GM21381 (cell line): Measurements from ENCODE around the gene HOXA7.

Source experiments
- ATAC-seq: cut with Tn5 transposase; IDR thresholded peaks from one replicate; pipeline ENCODE4 v1.9.1; 2021; ENCODE audit warnings: mild to moderate bottlenecking, moderate library complexity; ENCODE audit not compliant: unreplicated experiment

HOXA7 gene

GRCh38 chr7:27156508-27156898, at the start of gene HOXA7:
HOXA7 (minus strand) TSS chr7:27156675; CDS start chr7:27156545, 130 bp downstream.
- no peak for ATAC-seq

DNA sequence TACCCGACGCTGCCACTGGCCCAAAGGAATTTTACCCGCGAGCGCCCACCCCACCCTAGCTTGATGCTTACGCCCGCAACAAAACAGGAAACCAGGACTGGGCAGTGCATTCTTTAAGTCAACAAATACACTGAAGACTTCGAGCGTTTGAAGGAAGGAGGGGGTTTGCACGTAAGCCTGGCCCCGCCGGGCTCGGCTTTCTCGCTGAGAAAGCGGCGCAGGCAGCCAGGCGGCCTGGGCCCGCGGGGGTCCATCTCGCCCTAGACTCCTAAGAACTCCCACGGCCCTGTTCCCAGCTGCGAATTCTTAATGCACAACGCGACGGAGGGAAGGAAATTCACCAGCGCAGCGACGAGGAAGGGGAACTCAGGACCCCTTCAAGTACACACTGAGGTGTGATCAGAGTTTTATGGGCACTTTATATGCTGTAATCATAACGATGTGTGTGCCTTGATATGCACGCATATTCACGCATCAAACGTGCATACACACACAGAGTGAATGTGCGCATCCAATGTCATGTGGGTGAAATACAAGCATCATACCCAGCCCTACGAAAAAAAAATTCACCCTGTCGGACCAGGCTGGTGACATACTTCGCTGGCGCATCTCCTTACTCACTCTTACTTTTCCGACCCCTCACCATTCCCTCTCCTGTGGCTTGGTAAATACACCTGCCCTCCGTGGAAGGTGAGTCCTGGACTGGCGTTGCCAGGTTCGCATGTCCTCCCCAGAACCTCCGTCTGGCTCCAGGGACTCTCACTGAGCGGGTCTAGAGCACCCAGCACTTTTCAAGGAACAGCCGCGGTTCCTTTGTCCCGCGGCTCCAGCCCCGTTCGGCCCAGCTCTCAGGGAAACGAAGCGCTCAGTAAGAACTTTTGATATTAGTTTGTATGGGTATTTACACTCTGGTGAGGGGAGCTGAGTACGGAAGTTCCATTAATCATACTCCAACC, 49.1 kb upstream of the HOXA7 start:
- ATAC-seq, result no peak

- ATAC-seq, result no peak
These were observed 48.4 kb upstream of the HOXA7 start for GRCh38 chr7:27204851-27205322.

DNA sequence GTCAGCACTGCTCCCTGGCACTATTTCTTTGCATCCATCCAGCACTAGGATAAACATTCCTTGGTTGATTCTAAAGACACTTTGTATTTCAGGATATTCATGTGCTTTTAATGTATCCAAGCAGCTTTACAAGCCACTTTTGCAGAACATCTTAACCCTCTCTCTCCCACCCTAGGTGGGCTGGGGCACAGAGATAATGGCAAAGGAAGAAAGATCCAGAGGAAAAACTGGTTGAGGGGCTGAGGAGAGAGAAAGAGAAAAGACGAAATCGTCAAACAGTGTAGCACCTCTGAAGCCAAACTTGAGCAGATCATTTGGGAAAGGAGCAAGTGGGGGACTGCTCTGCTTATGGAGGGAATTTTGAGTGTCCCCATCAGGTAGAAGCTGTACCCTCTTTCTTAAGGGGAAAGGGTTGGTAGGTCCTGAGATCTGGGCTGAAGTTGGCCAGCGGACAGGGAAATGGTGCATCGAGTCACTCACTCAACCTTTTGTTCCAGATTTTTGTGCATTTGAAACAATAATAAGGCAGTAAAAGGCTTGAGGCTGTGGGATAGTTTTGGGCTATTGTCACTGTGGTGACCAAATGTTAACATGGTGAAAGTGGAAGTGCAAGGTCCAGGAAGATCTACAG, 47.6 kb upstream of the HOXA7 start:
- ATAC-seq, result no peak

- no peak for ATAC-seq
These were observed 47.0 kb upstream of the HOXA7 start for GRCh38 chr7:27203365-27203953.

DNA sequence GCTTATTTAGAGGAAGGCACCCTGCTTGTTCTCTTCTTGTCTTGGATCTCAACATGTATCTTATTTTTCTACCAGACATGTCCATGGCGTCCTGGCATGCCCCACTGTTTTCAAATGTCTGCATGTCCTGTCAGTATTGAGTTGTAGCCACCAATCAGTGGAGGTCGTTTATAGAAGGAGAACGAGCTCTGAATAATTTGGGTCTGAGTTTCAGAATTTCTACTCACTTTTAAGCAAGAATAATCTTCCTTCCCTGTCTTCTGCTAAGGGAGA, 46.3 kb upstream of the HOXA7 start:
- no peak for ATAC-seq

DNA sequence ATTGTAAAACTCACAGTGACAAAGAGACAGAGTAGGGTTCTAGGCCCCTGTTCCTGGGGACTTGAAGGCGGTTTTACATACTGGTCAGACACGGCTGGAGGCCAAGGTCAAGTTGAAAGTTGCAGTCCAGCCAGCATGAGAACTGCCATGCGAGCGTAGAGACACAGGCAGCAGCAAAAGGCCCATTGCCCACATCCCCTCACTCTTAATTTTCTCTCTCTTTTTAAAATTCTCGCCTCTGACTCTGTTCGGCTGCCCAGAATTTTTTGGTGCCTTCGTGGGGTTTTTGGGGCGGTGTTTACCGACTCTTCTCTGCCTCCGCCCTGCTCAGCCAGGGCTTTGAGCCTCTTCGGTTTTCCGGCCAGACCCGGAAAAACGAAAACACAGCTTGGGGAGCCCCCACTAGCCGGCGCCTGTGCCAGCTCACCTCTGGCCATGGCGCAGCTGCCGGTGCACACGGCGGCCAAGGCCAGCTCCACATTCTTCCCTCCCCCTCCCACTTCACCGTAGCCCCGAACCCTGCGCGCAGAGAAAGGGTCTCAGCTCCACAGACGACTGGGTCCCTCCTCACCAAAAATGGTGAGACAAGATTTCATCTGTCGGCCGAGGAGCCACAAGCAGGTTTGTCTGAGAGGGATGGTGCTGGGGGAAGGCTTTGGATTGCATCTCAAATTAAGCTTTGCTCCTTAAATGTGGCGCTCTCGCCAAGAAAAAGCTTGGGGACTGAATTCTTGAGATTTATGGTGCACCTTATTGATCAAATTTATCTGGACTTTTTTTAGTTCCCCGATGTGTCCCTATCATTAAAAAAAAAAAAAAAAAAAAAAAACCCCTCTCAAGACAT, 45.8 kb upstream of the HOXA7 start:
- no peak for ATAC-seq

- ATAC-seq, result no peak
These were observed 45.1 kb upstream of the HOXA7 start for GRCh38 chr7:27201580-27202017.

DNA sequence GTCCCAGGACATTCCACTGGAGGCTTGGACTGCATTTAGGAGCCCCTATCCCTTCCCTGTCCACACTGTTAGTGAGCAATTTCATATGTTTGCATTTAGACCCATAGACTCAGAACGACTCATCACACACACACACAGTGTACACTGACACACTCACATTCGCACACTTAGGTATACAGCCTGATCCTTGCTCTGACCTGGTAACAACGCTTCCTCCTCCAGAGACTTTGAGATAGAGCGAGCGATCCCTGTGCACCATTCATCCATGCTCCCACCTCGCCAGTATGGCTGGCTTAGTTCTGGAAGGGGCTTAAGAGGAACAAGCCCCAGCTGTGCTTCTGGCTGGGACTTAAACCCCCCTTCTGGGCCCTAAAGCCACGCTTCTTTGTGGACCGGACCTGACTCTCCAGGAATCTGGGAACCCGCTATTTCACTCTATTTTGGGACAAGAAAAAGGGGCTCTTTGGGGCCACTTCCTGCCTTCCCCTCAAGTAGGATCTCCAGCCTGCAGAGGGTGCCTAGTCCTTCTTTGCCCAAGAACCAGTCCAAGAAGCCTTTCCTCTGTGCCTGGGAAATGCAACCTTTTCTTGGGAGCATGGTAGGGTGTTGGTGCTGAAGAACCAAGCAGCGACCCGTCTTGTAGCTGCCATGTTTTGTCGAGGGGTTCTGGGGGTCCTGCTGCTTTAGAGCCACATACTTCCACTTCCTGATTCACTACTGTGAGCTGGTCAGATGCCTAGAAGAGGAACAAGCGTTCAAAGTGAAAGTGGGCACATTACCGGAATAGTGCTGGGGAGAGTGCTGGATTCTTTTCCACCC, 44.5 kb upstream of the HOXA7 start:
- ATAC-seq, result no peak

DNA sequence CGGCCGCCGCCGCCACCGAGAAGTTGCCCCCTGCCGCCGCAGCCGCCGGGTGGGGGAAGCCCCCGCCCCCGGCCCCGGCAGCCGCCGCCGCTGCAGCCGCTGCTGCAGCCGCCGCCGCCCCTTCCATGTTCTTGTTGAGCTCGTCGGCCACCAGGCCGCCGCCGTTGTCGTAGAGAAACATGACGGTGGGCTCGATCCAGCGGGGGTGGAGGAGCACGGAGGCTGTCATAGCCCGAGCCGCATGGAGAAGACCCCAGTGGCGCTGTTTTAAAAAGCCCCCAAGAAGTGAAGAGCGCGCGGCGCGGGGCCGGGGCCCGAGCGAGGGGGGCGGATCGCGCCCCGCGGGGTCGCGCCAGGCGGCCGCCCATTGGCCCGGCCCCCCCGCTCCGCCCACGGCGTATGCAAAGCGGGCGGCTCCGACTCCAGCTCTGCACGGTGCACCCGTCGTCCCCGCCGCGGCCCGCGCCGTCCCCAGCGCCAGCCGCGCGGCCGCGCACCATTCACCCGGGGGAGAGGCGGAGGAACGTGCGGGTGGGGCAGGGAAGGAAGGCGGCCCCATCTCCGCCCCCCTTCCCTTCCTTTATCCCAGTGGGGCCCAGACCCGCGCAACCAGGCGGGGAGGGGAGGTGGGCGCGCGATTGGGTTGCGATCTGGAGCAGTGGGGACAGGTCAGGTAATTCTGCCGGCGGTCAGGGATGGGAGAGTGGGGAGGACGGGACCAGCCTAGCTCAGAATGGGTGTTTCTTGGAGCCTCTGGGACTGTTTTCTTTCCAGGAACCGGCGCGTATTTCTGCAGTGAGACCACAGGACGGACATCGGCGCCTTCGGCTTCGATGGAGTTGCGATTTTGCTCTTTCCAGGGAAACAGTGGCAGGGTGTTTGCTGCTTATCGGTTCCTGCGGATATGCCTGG, 43.6 kb upstream of the HOXA7 start, which contains the start of gene HOXA13:
Gene HOXA13 (minus strand): TSS at position 243 of the 912 bp plus-strand sequence. CDS start 14 bp downstream, at position 229.
- ATAC-seq, result peak; percentile 82

DNA sequence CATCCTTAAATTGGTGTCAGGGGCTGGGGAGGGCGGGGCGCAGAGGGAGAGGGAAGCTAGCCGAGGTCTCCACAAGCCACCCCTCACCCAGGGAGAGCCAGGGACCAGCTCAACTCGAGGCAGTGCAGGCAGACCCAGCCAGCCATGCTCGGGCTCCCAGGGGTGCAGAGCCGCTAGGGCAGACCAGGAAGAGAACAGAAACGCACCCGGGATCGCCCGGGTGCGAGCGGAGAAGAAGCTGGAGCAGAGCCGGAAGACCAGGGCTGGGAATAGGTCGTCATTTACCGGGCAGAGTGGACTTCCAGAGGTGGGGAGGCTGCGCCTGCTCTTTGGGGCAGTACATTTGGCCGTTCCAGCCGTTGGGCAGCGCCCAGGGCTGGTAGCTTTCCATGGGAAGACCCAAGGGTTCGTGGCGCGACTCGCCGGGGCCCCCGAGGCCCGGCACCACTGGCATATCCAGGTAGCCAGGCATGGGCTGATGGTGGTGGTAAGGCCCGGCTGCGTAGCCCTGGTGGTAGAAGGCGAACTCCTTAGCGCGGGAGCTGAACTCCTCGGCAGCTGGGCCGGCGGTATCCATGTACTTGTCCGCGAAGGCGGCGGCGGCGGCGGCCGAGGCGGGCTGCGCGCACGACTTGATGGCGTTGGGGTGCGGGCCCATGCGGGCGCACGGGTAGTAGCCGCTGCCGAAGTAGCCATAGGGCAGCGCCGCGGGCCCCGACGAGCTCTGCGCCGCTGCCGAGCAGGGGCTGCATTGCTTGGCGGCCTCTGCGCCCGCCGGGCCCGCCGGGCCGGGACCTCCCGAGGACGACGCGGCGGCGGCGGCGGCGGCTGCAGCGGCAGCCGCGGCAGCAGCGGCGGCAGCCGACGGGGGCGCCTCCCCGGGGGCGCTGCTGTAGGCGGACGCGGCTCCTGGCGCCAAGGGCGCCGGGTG, 42.7 kb upstream of the HOXA7 start:
- ATAC-seq, result peak; percentile 21

DNA sequence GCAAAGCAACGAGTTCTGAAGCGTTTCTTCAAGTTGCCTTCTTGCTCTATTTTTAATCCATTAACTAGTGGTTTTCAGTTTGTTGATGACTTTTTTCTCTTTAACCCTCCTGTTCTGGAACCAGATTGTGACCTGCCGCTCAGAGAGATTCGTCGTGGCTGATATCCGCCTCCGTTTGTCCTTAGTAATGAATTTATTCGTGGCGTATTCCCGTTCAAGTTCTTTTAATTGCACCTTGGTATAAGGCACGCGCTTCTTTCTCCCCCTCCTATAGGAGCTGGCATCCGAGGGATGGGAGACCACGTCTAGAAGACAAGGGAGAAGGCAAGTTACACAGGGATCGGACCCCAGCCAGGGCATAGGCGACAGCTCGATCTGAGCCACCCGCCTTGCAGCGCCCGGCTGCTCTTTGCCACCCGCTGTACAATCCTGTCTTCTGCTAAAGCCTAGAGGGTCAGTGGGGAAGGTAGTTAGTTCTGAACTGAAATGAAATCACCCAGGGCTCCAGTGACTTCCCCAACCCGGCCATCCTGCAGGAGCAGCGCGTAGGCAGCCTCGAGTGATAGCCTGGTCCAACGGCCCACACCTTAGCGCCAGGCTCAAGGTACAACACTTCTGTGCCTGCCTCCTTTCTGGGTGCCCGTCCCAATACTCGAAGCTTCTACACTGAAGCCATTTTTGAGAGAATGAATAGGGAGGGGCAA, 41.8 kb upstream of the HOXA7 start:
- ATAC-seq, result no peak

DNA sequence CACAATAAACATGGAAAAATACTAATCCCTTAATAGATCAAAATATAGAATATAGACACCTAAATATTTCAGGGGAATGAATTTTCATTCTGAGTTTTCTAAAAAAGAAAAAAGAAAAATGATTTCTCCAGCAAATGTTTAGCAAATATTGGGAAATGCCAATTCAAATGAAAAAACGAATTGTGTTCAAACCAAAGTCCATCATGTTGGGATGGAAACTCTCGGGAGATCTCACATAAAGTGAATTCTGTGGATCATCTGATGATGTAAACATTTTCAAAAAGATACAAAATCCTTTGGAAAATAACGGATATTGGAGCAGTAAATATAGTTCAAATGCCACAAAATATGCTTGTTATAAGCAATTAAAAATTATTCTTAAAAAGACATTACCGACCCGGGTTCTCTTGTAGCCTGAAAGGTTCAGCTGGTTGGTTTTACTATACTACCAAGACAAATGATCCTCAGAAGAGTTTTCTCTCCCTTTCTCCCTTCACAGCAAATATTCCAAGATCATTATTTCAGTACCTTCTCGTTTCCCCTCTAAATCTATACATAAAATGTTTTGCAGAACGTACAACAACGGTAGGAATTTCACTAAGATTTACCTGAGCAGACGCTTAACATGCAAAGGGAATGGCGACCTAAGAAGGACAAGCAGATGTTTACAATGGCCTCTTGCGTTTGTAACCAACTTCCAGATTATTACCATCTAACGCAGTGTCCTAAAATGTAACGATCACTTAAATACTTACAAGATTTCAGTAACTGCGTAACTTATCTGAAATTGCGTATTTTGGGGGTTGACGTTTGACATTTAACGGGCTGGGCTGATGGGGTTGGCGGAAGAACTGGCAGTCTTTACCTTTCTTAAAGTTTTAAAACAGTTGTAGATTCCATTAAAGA, 40.9 kb upstream of the HOXA7 start:
- no peak for ATAC-seq

- ATAC-seq, result no peak
These were observed 39.9 kb upstream of the HOXA7 start for GRCh38 chr7:27196287-27196767.

GRCh38 chr7:27194686-27195379, 38.4 kb upstream of the HOXA7 start:
- no peak for ATAC-seq

- ATAC-seq, result no peak
These were observed 37.5 kb upstream of the HOXA7 start for GRCh38 chr7:27194002-27194352.
